ENCODE measurements around the gene QSOX2.

GRCh38 chr9:136261686-136262430 lies 16.2 kb upstream of the QSOX2 start:
- no peak for TF ChIP-seq CTCF (IDR thresholded peaks at IDR 0.05)
- TF ChIP-seq POLR2A (IDR thresholded peaks at IDR 0.05): no peak

Data from Peyer's patch (tissue), 4 donors.